ENCODE data around the gene BPIFB3. TPM values are rescaled to one million over a fixed set of nuclear protein-coding genes. Genes with fewer than 3 reads are reported as not detected.

The BPIFB3 gene
- total and polyA plus RNA-seq, 9 of the 15 experiments (the other 6 are each of a cell fraction or from before 2014, with no cell fraction given), result not detected

- POLR2A ChIA-PET, result interaction anchor here (0.6 to 1.1 kb wide), 3 partner anchors 9 to 53 kb away, joined by 3 read pairs; no protein-coding TSS in a partner anchor
Measured at GRCh38 chr20:33072362-33072761, 18.7 kb downstream of the BPIFB3 start.

GRCh38 chr20:33072813-33073212, 19.1 kb downstream of the BPIFB3 start:
- ChIA-PET POLR2A (interaction anchor here (0.6 to 1.1 kb wide), 2 partner anchors 10 to 39 kb away, joined by 3 read pairs; no protein-coding TSS in a partner anchor), CTCF (ENCODE audit: low intra/inter-chr PET ratio) (interaction anchor here (0.5 kb wide), 1 partner anchor 10 kb away, joined by 4 read pairs; no protein-coding TSS in a partner anchor)
- Histone ChIP-seq H3K79me2 (ENCODE audit: control insufficient read depth, insufficient read depth, low read length) (no peaks in the 10 kb centered on the region), H3K9ac (ENCODE audit: insufficient read depth in 1 of 2, low read depth in 2 of 2, low read length in 2 of 2) (no peak overlapping the region), H3K27me3 (ENCODE audit: control insufficient read depth in 2 of 2, insufficient read depth in 2 of 2, low read length in 2 of 2) (peaks cover 18 to 41% of the 10 kb centered on the region in 2 experiments; a peak in 4 of 5 replicates), H3K9me3 (replicated peaks; ENCODE audit: control insufficient read depth, insufficient read depth, low read depth, low read length) (no peaks in the 10 kb centered on the region), H3K27ac (ENCODE audit: extremely low read depth, low read depth, low read length) (no peak overlapping the region), H3K4me2 (ENCODE audit: insufficient read depth, low read length) (no peak overlapping the region), H3K4me3 (no peak overlapping the region), H4K20me1 (replicated peaks; ENCODE audit: control insufficient read depth, insufficient read depth, low read length) (no peaks in the 10 kb centered on the region), H3K4me1 (replicated peaks in 1 of 2; ENCODE audit: control insufficient read depth in 2 of 2, insufficient read depth in 2 of 2, low read length in 2 of 2) (no peaks in the 10 kb centered on the region), H3K36me3 (ENCODE audit: control insufficient read depth, insufficient read depth, low read length) (no peaks in the 10 kb centered on the region), H2AFZ (ENCODE audit: low read depth, low read length) (no peak overlapping the region), H3K9me1 (ENCODE audit: control insufficient read depth, insufficient read depth, low read length) (no peaks in the 10 kb centered on the region)
- in situ Hi-C loops (cut with MboI) (no loop called here), intact Hi-C loops (cut with micrococcal nuclease) (no loop called here)
- TF ChIP-seq ZBTB17 (CRISPR knock-in tag; IDR thresholded peaks at IDR 0.05) (peak; percentile 93), MLLT1 (IDR thresholded peaks at IDR 0.05) (peak in 1 of 2 experiments; percentile 63; a peak in 1 of 4 replicates), L3MBTL2 (IDR thresholded peaks at IDR 0.05) (no peak), ZNF23 (CRISPR knock-in tag; IDR thresholded peaks at IDR 0.05) (peak; percentile 90)
- BruUV-seq (replicated peaks), result no TSS peak
- 0% methylated on average over 2 of the region's 2 CpGs for WGBS (ENCODE audit: insufficient coverage, low coverage, missing lambda C conversion rate)
- no peak for FAIRE-seq
- DNase-seq (ENCODE audit: extremely low read depth in 1 of 4, low spot score in 3 of 4), result no peak
- ATAC-seq, result no peak

More at GRCh38 chr20:33072362-33072761, 18.7 kb downstream of the BPIFB3 start:
- H3K4me1 ChIP-seq (replicated peaks in 1 of 2; ENCODE audit: control insufficient read depth in 2 of 2, insufficient read depth in 2 of 2, low read length in 2 of 2), result no peaks in the 10 kb centered on the region
- no TSS peak for BruUV-seq (replicated peaks)
- H3K9ac ChIP-seq (ENCODE audit: insufficient read depth in 1 of 2, low read depth in 2 of 2, low read length in 2 of 2), result no peak overlapping the region
- H3K27ac ChIP-seq (ENCODE audit: extremely low read depth, low read depth, low read length), result no peak overlapping the region
- no peaks in the 10 kb centered on the region for H3K9me3 ChIP-seq (replicated peaks; ENCODE audit: control insufficient read depth, insufficient read depth, low read depth, low read length)
- 3% methylated on average over 4 of the region's 4 CpGs for WGBS (ENCODE audit: insufficient coverage, low coverage, missing lambda C conversion rate)
- intact Hi-C loops (cut with micrococcal nuclease), result no loop called here
- H3K79me2 ChIP-seq (ENCODE audit: control insufficient read depth, insufficient read depth, low read length), result no peaks in the 10 kb centered on the region
- H3K9me1 ChIP-seq (ENCODE audit: control insufficient read depth, insufficient read depth, low read length), result no peaks in the 10 kb centered on the region
- H3K27me3 ChIP-seq (ENCODE audit: control insufficient read depth in 2 of 2, insufficient read depth in 2 of 2, low read length in 2 of 2), result peaks cover 20 to 44% of the 10 kb centered on the region in 2 experiments; a peak in 4 of 5 replicates
- no peak overlapping the region for H2AFZ ChIP-seq (ENCODE audit: low read depth, low read length)
- no peak overlapping the region for H3K4me2 ChIP-seq (ENCODE audit: insufficient read depth, low read length)
- CTCF ChIA-PET (ENCODE audit: low intra/inter-chr PET ratio), result interaction anchor here (0.5 kb wide), 1 partner anchor 11 kb away, joined by 4 read pairs; no protein-coding TSS in a partner anchor
- H4K20me1 ChIP-seq (replicated peaks; ENCODE audit: control insufficient read depth, insufficient read depth, low read length), result no peaks in the 10 kb centered on the region
- no peak for ATAC-seq
- no peak for FAIRE-seq
- TF ChIP-seq ZFP36 (IDR thresholded peaks at IDR 0.05; ENCODE audit: low read depth, low read length, partially characterized antibody), result no peak
- TF ChIP-seq EP300 (IDR thresholded peaks at IDR 0.05; ENCODE audit: low read length), result no peak
- TF ChIP-seq SMARCA5 (IDR thresholded peaks at IDR 0.05), result no peak
- no peak for DNase-seq (ENCODE audit: extremely low read depth in 1 of 4, low spot score in 3 of 4)
- no peaks in the 10 kb centered on the region for H3K36me3 ChIP-seq (ENCODE audit: control insufficient read depth, insufficient read depth, low read length)
- in situ Hi-C loops (cut with MboI), result no loop called here
- no peak overlapping the region for H3K4me3 ChIP-seq
